Loucy (cell line): ENCODE measurements around the gene YIPF2.
A peak's percentile ranks its signal among the peaks of the same experiment; 100 is the strongest.

ENCODE experiments used
- H2AFZ ChIP-seq: fragments of 200-600 bp; sonication (generic); 2 replicates; pipeline ENCODE4 v1.6.0; 2016; ENCODE audit warnings: antibody characterized with exemption, mild to moderate bottlenecking, low read length, moderate library complexity
- H3F3A ChIP-seq: fragments of 200-600 bp; 2 replicates; pipeline ENCODE4 v1.6.0; 2016; ENCODE audit warnings: antibody characterized with exemption, low read depth, mild to moderate bottlenecking
- H3K27me3 ChIP-seq: fragments of 200-600 bp; sonication (generic); 2 replicates; pipeline ENCODE4 v1.6.1; 2014; ENCODE audit warnings: low read length, mild to moderate bottlenecking; ENCODE audit not compliant: insufficient read depth, poor library complexity, severe bottlenecking
- H3K36me3 ChIP-seq: fragments of 200-600 bp; sonication (generic); 2 replicates; pipeline ENCODE4 v1.6.1; 2016; ENCODE audit warnings: low read length; ENCODE audit not compliant: insufficient read depth
- H3K4me1 ChIP-seq: fragments of 200-600 bp; sonication (generic); 2 replicates; pipeline ENCODE4 v1.5.1; 2014; ENCODE audit warnings: low read length, mild to moderate bottlenecking; ENCODE audit not compliant: insufficient read depth, poor library complexity, severe bottlenecking
- H3K4me2 ChIP-seq: fragments of 200-600 bp; sonication (generic); 2 replicates; pipeline ENCODE4 v1.6.0; 2014; ENCODE audit warnings: antibody characterized with exemption, low read length, low read depth, mild to moderate bottlenecking; ENCODE audit not compliant: poor library complexity, severe bottlenecking
- H3K4me3 ChIP-seq: fragments of 200-600 bp; sonication (generic); 2 replicates; pipeline ENCODE4 v1.5.1; 2014; ENCODE audit warnings: low read length, mild to moderate bottlenecking, mixed read lengths; ENCODE audit not compliant: poor library complexity, severe bottlenecking
- H3K79me2 ChIP-seq: fragments of 200-600 bp; sonication (generic); 2 replicates; pipeline ENCODE4 v1.6.1; 2014; ENCODE audit warnings: low read length; ENCODE audit not compliant: insufficient read depth
- H3K9ac ChIP-seq: fragments of 200-600 bp; sonication (generic); 2 replicates; pipeline ENCODE4 v1.6.0; 2014; ENCODE audit warnings: mild to moderate bottlenecking, low read depth, low read length, moderate library complexity; ENCODE audit not compliant: poor library complexity, severe bottlenecking
- H3K9me2 ChIP-seq: fragments of 200-600 bp; sonication (generic); replicated peaks from 2 replicates; pipeline ENCODE4 v1.6.1; 2016; ENCODE audit warnings: low read depth, low read length, mixed read lengths
- H3K9me3 ChIP-seq: fragments of 200-600 bp; sonication (generic); 2 replicates; pipeline ENCODE4 v1.6.1; 2014; ENCODE audit warnings: mild to moderate bottlenecking, antibody characterized with exemption, low read length, low read depth; ENCODE audit not compliant: insufficient read depth
- H4K20me1 ChIP-seq: fragments of 200-600 bp; sonication (generic); 2 replicates; pipeline ENCODE4 v1.6.0; 2014; ENCODE audit warnings: antibody characterized with exemption, low read length, mild to moderate bottlenecking; ENCODE audit not compliant: insufficient read depth, poor library complexity, severe bottlenecking
- CTCF ChIP-seq: fragments of 200-600 bp; sonication (generic); conservative IDR thresholded peaks from 2 replicates; pipeline ENCODE4 v1.5.1; 2014; ENCODE audit warnings: mild to moderate bottlenecking, antibody characterized with exemption, low read length
- EZH2phosphoT487 ChIP-seq: fragments of 200-600 bp; IDR thresholded peaks from 2 replicates; pipeline ENCODE4 v1.6.1; 2018; ENCODE audit warnings: antibody characterized with exemption, mild to moderate bottlenecking, moderate library complexity, borderline replicate concordance

Gene YIPF2

GRCh38 chr19:10966809-10967208, 38.4 kb upstream of the YIPF2 start:
- Histone ChIP-seq H4K20me1 (peaks cover 74% of the 10 kb centered on the region), H3F3A (no peaks in the 10 kb centered on the region), H3K36me3 (no peaks in the 10 kb centered on the region), H3K4me1 (peaks cover 37% of the 10 kb centered on the region), H3K9me3 (no peaks in the 10 kb centered on the region), H3K4me3 (no peak overlapping the region), H3K79me2 (peaks cover 99% of the 10 kb centered on the region), H3K4me2 (peak overlapping the region; percentile 79), H3K9ac (no peak overlapping the region), H3K27me3 (no peaks in the 10 kb centered on the region), H2AFZ (no peak overlapping the region), H3K9me2 (no peaks in the 10 kb centered on the region)
- TF ChIP-seq EZH2phosphoT487: no peak
- no peak for TF ChIP-seq CTCF

GRCh38 chr19:10965398-10965797, 37.0 kb upstream of the YIPF2 start:
- Histone ChIP-seq H3K79me2 (peaks cover 95% of the 10 kb centered on the region), H3K9me2 (no peaks in the 10 kb centered on the region), H2AFZ (no peak overlapping the region), H3K36me3 (no peaks in the 10 kb centered on the region), H3K9me3 (no peaks in the 10 kb centered on the region), H3K27me3 (no peaks in the 10 kb centered on the region), H3K4me1 (peaks cover 37% of the 10 kb centered on the region), H3K9ac (peak overlapping the region; percentile 37), H3K4me2 (peak overlapping the region; percentile 79), H3K4me3 (peak overlapping the region; percentile 57), H4K20me1 (peaks cover 64% of the 10 kb centered on the region), H3F3A (no peaks in the 10 kb centered on the region)
- TF ChIP-seq EZH2phosphoT487 (no peak), CTCF (no peak)

GRCh38 chr19:10964903-10965302, 36.5 kb upstream of the YIPF2 start:
- H3K27me3 ChIP-seq: no peaks in the 10 kb centered on the region
- H3K4me2 ChIP-seq: peak overlapping the region; percentile 79
- no peaks in the 10 kb centered on the region for H3F3A ChIP-seq
- H3K9me3 ChIP-seq: no peaks in the 10 kb centered on the region
- H3K9ac ChIP-seq: peak overlapping the region; percentile 37
- peak overlapping the region; percentile 57 for H3K4me3 ChIP-seq
- no peak for TF ChIP-seq EZH2phosphoT487
- peak; percentile 41 for TF ChIP-seq CTCF
- H3K9me2 ChIP-seq: no peaks in the 10 kb centered on the region
- peaks cover 59% of the 10 kb centered on the region for H4K20me1 ChIP-seq
- H3K4me1 ChIP-seq: peaks cover 35% of the 10 kb centered on the region
- no peak overlapping the region for H2AFZ ChIP-seq
- H3K79me2 ChIP-seq: peaks cover 95% of the 10 kb centered on the region
- H3K36me3 ChIP-seq: no peaks in the 10 kb centered on the region
